K562 (cell line): ENCODE data around the gene RECK. TPM values are rescaled to one million over a fixed set of nuclear protein-coding genes. Genes with fewer than 3 reads are reported as not detected.
A peak's percentile ranks its signal among the peaks of the same experiment; 100 is the strongest.

Experiments used
- ATAC-seq: fragments of 200-7000 bp; cut with Tn5 transposase; 3 replicates; pipeline ENCODE4 v1.9.1; 2020; ENCODE audit warnings: moderate library complexity
- BruUV-seq: library from RNA; stranded (reverse); fragments of 400-500 nt; replicated peaks from 2 replicates; lab custom pipeline; 2021; lab: Mats Ljungman, UMichigan
- CTCF ChIA-PET: fragments of 300-600 bp; formaldehyde crosslinking; extraction: SDS; loops from one replicate; lab custom pipeline; 2021; ENCODE audit warnings: low intra/inter-chr PET ratio; lab: Yijun Ruan, JAX
- POLR2A ChIA-PET: fragments of 300-600, 350-650 bp; sonication (Branson Sonifier 250); formaldehyde crosslinking; extraction: SDS; loops from one replicate; lab custom pipeline; 2021; ENCODE audit warnings: antibody characterized with exemption, inconsistent platforms; lab: Yijun Ruan, JAX
- DNase-seq, 4 experiments: peaks; one replicate each; pipeline versions ENCODE4 v3.0.0 to v3.0.0-alpha.2; 2011 to 2018; ENCODE audit warnings: low spot score in 3 of 4, mixed read lengths in 3 of 4; ENCODE audit errors: extremely low read depth in 1 of 4
- FAIRE-seq: peaks from 2 replicates; lab custom pipeline; 2011; peaks lifted over from hg19 to GRCh38; lab: Jason Lieb, UNC
- H2AFZ ChIP-seq: 2 replicates; pipeline ENCODE4 v1.6.0; 2011; ENCODE audit warnings: low read depth, low read length, control low read depth, inconsistent platforms
- H3K27ac ChIP-seq: fragments of 200-600 bp; 3 replicates; pipeline ENCODE4 v1.8.0; 2011; ENCODE audit warnings: low read depth, mild to moderate bottlenecking, control low read depth, inconsistent platforms, low read length, moderate library complexity, mixed read lengths; ENCODE audit errors: extremely low read depth
- H3K27me3 ChIP-seq, 2 experiments: fragments of 300-600 bp in 1 of 2; 2 replicates in 1 of 2; 3 replicates in 1 of 2; pipeline versions ENCODE4 v1.6.0 to v1.8.0; 2011; ENCODE audit warnings: inconsistent platforms in 2 of 2, low read length in 2 of 2, mild to moderate bottlenecking in 1 of 2, mixed read lengths in 1 of 2, moderate library complexity in 1 of 2; ENCODE audit not compliant: control insufficient read depth in 2 of 2, insufficient read depth in 2 of 2
- H3K36me3 ChIP-seq: fragments of 300-600 bp; 3 replicates; pipeline ENCODE4 v1.8.0; 2011; ENCODE audit warnings: mild to moderate bottlenecking, low read length, inconsistent platforms; ENCODE audit not compliant: control insufficient read depth, insufficient read depth
- H3K4me1 ChIP-seq, 2 experiments: fragments of 200-600 bp in 1 of 2; replicated peaks in 1 of 2; 2 replicates in 1 of 2; 3 replicates in 1 of 2; pipeline versions ENCODE4 v1.5.1 to v1.8.0; 2011; ENCODE audit warnings: inconsistent platforms in 2 of 2, low read length in 2 of 2, mild to moderate bottlenecking in 1 of 2, mixed read lengths in 1 of 2, moderate library complexity in 1 of 2; ENCODE audit not compliant: control insufficient read depth in 2 of 2, insufficient read depth in 2 of 2
- H3K4me2 ChIP-seq: 2 replicates; pipeline ENCODE4 v1.6.1; 2011; ENCODE audit warnings: low read length, control low read depth, inconsistent platforms, mixed read lengths; ENCODE audit not compliant: insufficient read depth
- H3K4me3 ChIP-seq: fragments of 200-600 bp; sonication (generic), shearing (Covaris generic); 2 replicates; pipeline ENCODE4 v1.5.1; 2016; ENCODE audit warnings: control low read depth, inconsistent platforms
- H3K79me2 ChIP-seq: fragments of 200-600 bp; 3 replicates; pipeline ENCODE4 v1.8.0; 2011; ENCODE audit warnings: low read length, inconsistent platforms; ENCODE audit not compliant: control insufficient read depth, insufficient read depth
- H3K9ac ChIP-seq, 2 experiments: 2 replicates each; pipeline versions ENCODE4 v1.6.0 to v1.6.1; 2011; ENCODE audit warnings: low read depth in 2 of 2, low read length in 2 of 2, control low read depth in 1 of 2, inconsistent platforms in 1 of 2, mild to moderate bottlenecking in 1 of 2, mixed read lengths in 1 of 2; ENCODE audit not compliant: insufficient read depth in 1 of 2
- H3K9me1 ChIP-seq: one replicate; pipeline ENCODE4 v1.6.0; 2011; ENCODE audit warnings: inconsistent platforms, mild to moderate bottlenecking, low read length, moderate library complexity; ENCODE audit not compliant: control insufficient read depth, insufficient read depth
- H3K9me3 ChIP-seq: replicated peaks from 2 replicates; pipeline ENCODE4 v1.5.1; 2011; ENCODE audit warnings: low read depth, low read length, inconsistent platforms; ENCODE audit not compliant: control insufficient read depth, insufficient read depth
- H4K20me1 ChIP-seq: replicated peaks from 2 replicates; pipeline ENCODE4 v1.6.1; 2011; ENCODE audit warnings: low read length, inconsistent platforms, mixed read lengths; ENCODE audit not compliant: control insufficient read depth, insufficient read depth
- WGBS: fragments of 100-300 bp; shearing (Covaris generic); methylation state at CpG from one replicate; pipeline ENCODE4 v1.1.6; 2016; ENCODE audit warnings: low coverage, mixed read lengths; ENCODE audit not compliant: insufficient coverage; ENCODE audit errors: missing lambda C conversion rate; 5-methylcytosine and 5-hydroxymethylcytosine counted together
- in situ Hi-C: fragments of 300-500 bp; cut with MboI; formaldehyde crosslinking; loops from 4 replicates; pipeline ENCODE4 v1.15.0; 2018; ENCODE audit warnings: inconsistent platforms, mixed read lengths
- intact Hi-C: fragments of 100-400 bp; cut with micrococcal nuclease; formaldehyde crosslinking; loops from 2 replicates; pipeline ENCODE4 v1.14.2; 2022
- polyA plus RNA-seq, 8 experiments: library from polyadenylated mRNA; depleted of rRNA in 4 of 8; stranded (reverse) in 5 of 8; unstranded in 3 of 8; fragments of >200 nt; fragmentation: Nextera tagmentation in 2 of 8; fragmentation: Illumina TruSeq in 1 of 8; extraction: Ambion mirVana in 2 of 8; extraction: Trizol in 1 of 8; gene quantifications; 2 replicates each; pipeline versions ENCODE4 v1.2.1 to v1.2.3, GENCODE V29; 2011 to 2014; ENCODE audit warnings: inconsistent platforms in 1 of 8, missing spikeins in 1 of 8
- total RNA-seq, 7 experiments: library from RNA; depleted of rRNA in 6 of 7; stranded (reverse); fragments of >200 nt in 6 of 7; fragmentation: Illumina TruSeq in 2 of 7; extraction: Trizol in 2 of 7; gene quantifications; 2 replicates each; pipeline versions ENCODE4 v1.2.1 to v1.2.3, GENCODE V29; 2011 to 2021; ENCODE audit warnings: low replicate concordance in 1 of 7
- TF ChIP-seq, protein P1 (sequence below): sonication (generic); formaldehyde crosslinking; IDR thresholded peaks from 2 replicates; pipeline ENCODE4 v1.8.0; 2022; ENCODE audit warnings: missing genetic modification reagents, mild to moderate bottlenecking, moderate library complexity, borderline replicate concordance
- TF ChIP-seq, protein P2 (sequence below): IDR thresholded peaks from 2 replicates; pipeline ENCODE4 v1.6.1; 2014; ENCODE audit warnings: antibody characterized with exemption

Gene RECK
- total and polyA plus RNA-seq, 9 of the 15 experiments (the other 6 are each of a cell fraction or from before 2014, with no cell fraction given), result 0.04 to 0.36 (median 0.16) TPM

DNA sequence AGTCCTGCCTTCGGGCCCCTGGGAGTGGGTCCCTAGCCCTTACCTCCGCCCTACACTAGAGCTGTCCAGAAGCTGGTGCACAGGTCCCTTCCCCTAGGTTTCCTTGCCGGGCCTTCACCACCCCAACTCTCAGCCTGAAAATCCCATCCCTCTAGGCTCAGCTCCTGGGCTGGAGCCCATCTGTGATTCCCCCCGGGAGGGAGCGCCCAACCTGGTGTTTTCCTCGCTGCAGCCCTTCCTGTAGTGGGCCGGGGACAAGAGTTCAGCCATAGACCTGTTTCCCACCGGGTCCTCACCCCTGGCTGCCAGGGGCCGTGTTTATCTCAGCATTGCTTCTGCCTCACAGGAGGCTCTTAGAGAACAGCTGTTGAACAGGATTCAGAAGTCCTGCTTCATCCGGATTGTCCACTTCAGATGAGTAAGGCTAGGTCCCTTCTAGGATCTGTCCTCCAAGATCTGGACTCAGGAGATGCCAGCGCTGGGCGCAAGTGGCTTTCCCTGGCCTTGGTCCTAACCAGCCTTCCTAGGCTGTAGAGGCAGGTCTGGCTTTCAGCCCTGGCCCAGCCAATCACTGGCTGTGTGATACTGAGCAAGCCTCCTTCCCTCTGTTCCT lies 100.8 kb downstream of the RECK start:
- Histone ChIP-seq H3K4me2 (peak overlapping the region; percentile 57), H3K36me3 (no peaks in the 10 kb centered on the region), H3K27me3 (no peaks in the 10 kb centered on the region)
- TF ChIP-seq, protein P1, sequence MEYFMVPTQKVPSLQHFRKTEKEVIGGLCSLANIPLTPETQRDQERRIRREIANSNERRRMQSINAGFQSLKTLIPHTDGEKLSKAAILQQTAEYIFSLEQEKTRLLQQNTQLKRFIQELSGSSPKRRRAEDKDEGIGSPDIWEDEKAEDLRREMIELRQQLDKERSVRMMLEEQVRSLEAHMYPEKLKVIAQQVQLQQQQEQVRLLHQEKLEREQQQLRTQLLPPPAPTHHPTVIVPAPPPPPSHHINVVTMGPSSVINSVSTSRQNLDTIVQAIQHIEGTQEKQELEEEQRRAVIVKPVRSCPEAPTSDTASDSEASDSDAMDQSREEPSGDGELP (CRISPR knock-in tag), result 0 out of 2 replicates have a peak, but pooled peaks have one; percentile 15
- TF ChIP-seq, protein P2, sequence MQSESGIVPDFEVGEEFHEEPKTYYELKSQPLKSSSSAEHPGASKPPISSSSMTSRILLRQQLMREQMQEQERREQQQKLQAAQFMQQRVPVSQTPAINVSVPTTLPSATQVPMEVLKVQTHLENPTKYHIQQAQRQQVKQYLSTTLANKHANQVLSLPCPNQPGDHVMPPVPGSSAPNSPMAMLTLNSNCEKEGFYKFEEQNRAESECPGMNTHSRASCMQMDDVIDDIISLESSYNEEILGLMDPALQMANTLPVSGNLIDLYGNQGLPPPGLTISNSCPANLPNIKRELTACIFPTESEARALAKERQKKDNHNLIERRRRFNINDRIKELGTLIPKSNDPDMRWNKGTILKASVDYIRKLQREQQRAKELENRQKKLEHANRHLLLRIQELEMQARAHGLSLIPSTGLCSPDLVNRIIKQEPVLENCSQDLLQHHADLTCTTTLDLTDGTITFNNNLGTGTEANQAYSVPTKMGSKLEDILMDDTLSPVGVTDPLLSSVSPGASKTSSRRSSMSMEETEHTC, result no peak
- TF ChIP-seq, all 486 proteins: peak for 1
- in situ Hi-C loops, result no loop called here
- FAIRE-seq (no peak), DNase-seq (no peak), ATAC-seq (no peak)
- no peaks in the 10 kb centered on the region for H3K9me3 ChIP-seq
- peaks cover 14 to 41% of the 10 kb centered on the region in 2 experiments; a peak in 4 of 5 replicates for H3K4me1 ChIP-seq
- ChIA-PET CTCF (no interaction called here), POLR2A (interaction anchor here (0.6 to 1.8 kb wide), 3 partner anchors 12 to 417 kb away, joined by 3 to 5 read pairs (median 3); no protein-coding TSS in a partner anchor)
- peak overlapping the region; percentile 61 to 89; a peak in 3 of 4 replicates for H3K9ac ChIP-seq
- no peaks in the 10 kb centered on the region; the same call in 1 of the 2 replicates for H4K20me1 ChIP-seq
- intact Hi-C loops, result no loop called here
- BruUV-seq, result no TSS peak
- peaks cover 4% of the 10 kb centered on the region; the same call in 1 of the 3 replicates for H3K79me2 ChIP-seq
- peak overlapping the region; percentile 84; the same call in 1 of the 2 replicates for H2AFZ ChIP-seq
- no peaks in the 10 kb centered on the region for H3K9me1 ChIP-seq
- H3K27ac ChIP-seq, result no peak overlapping the region
- 62% methylated on average over 7 of the region's 12 CpGs for WGBS
- H3K4me3 ChIP-seq, result peak overlapping the region; percentile 55
